ENCODE data around the gene AFF3. TPM values are rescaled to one million over a fixed set of nuclear protein-coding genes. Genes with fewer than 3 reads are reported as not detected.

Gene AFF3
- total and polyA plus RNA-seq, 2 of the 4 experiments (the other 2 are of a cell fraction): 12.9 to 14.3 TPM

Other genes starting within 250 kb of the AFF3 start
- gene LONRF2, start 179.9 kb upstream of the AFF3 start, total RNA-seq (2012; rRNA removed): 0.54 and 0.83 TPM in 2 replicates
- gene LONRF2, start 179.9 kb upstream of the AFF3 start, polyA plus RNA-seq (2012; rRNA removed): 0.19 TPM in 2 replicates

Data from IMR-90 (cell line).